HG03064 (cell line): ENCODE results near the gene GLCE.
"Not testable (repeated sequence)": the region's sequence is repeated elsewhere in the genome, so short reads cannot be mapped to it uniquely, and the experiment has no call there.

Experiments
- ATAC-seq: cut with Tn5 transposase; IDR thresholded peaks from one replicate; pipeline ENCODE4 v1.9.1; 2021; ENCODE audit warnings: low read depth; ENCODE audit not compliant: unreplicated experiment

The GLCE gene

DNA sequence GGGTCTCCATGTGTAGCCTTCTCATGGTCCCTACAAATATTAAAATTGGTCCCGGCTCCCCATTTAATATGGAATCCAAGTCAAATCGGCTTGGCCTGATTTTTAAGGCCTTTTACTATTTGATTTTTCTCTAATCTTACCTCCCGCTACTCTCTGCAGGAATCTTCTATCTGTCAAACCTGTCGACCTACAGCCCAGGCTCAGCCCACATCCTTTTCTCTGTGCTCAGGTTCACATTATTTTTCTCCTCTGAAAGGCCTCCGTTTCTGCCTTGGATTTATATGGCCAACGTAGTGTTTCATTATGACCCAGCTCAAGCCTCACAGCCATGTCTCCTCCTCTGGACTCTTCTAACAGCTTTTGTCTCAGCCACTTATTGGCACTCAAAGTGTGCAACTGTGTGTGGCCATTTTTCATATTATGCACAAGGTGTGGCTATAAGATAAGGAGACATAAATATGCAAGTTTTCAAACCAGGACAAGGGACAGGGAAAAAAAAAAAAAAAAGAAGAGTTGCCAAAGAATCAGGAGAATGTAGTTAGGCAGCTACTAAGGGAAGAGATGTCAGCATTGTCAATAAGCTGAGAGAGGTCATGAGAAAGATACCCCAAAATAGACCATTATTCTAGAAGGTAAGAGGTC lies 2.1 kb upstream of the GLCE start:
- ATAC-seq = no peak

DNA sequence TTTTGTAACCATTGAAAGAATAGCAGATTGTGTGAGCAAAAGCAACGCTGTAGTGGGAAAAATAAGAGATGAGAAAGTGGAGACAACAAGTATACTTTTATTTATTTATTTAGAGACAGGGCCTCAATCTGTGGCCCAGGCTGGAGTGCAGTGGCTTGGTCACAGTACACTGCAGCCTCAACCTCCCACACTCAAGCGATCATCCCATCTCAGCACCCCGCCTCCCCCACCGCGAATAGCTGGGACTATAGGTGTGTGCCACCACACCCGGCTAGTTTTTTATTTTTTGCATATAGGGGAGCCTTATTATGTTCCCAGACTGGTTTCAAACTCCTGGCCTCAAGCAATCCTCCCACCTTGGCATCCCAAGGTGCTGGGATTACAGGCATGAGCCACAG lies 1.6 kb upstream of the GLCE start:
- ATAC-seq = no peak

DNA sequence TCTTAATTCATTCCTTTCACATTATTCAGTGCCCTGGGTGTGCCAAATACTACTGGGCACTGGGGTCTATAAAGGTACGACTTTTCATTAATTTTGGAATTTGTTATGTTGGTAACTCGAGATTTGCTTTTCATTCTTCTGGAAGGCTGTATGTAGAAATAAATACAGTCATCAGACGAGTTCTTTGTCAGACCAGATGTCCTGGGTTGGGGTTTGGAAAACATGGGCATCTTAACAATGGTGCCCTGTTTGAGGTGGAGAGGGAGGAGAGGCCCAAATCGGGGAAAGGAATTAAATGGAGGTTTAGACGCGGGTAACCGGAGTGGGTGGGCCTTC lies 662 bp upstream of the GLCE start:
- ATAC-seq = no peak

DNA sequence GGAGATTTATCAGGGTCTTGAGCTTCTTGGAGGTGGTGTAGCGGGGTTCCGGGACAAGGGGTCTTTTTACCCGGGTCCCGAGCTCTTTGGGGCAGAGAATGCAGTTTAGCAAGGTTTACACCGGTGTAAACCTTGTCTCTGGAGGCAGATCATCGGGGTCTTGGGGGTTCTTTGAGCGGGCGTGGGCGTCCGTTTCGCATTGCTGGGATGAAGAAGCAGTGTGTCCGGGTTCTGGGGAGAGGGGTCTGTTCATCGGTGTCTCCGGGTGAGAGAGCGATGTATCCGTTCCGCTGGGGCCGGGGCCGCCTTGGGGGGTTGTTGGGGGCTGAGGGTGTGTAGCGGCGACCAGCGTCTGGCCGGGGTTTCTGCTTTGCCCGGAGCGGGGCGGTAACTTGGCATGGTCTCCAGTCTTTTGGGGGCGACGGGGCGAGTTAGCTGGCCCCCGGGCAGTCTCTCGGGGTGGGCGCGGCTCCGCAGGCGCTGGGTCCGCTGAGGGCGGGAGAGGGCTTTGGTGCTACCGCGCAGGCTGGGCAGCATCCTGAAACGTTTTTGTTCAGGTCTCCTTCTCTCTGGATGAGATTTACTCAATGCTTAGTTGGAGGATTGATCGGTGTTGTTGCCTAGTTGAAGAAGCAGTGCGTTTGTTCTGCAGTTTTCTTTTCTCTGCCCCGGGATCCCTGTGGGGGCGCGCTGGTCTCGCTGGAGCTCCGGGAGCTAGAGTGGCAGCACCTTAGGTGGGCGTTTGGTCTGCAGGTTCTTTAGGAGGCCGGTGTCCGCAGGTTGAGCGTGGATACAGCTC lies 843 bp downstream of the GLCE start:
- no peak for ATAC-seq

DNA sequence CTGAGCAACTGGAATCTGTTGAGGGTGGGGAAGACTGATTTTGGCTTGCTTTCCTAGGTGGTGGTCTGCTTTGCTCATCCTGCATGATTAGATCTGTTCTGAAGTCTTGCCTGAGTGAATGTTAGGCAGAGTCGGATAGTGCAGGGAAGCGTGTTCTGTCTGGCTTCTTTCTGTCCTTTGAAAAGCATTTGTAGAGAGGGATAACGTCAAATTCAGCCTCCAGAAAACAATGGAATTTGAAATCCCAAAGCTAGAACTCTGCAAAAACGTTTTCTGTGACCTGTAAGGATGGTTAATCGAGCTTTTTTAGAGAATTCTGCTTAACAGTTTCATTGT lies 1.4 kb downstream of the GLCE start:
- no peak for ATAC-seq

DNA sequence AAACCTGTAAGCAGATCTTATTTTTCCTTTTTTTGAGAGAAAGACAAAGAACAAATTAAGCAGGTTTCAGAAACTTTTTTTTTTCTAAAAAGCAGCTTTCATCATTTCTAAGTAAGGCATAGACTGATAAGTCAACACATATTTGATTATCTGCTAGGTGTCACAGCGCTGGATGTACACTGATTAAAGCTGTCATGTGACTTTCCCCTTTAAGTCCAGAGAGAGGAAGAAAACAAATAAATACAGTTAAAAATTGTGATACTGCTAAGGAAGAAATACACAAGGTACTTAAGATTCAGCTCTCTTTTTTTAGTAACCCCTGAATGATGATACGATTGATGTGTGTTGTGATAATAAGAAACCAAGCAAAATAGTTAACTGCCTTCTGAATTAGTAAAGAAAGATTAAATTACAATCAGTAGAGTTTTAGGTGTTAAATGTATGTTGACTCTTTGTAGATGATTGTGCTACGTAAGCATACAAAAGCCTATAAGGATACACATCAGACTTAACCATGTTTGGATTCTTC lies 2.8 kb downstream of the GLCE start:
- no peak for ATAC-seq

DNA sequence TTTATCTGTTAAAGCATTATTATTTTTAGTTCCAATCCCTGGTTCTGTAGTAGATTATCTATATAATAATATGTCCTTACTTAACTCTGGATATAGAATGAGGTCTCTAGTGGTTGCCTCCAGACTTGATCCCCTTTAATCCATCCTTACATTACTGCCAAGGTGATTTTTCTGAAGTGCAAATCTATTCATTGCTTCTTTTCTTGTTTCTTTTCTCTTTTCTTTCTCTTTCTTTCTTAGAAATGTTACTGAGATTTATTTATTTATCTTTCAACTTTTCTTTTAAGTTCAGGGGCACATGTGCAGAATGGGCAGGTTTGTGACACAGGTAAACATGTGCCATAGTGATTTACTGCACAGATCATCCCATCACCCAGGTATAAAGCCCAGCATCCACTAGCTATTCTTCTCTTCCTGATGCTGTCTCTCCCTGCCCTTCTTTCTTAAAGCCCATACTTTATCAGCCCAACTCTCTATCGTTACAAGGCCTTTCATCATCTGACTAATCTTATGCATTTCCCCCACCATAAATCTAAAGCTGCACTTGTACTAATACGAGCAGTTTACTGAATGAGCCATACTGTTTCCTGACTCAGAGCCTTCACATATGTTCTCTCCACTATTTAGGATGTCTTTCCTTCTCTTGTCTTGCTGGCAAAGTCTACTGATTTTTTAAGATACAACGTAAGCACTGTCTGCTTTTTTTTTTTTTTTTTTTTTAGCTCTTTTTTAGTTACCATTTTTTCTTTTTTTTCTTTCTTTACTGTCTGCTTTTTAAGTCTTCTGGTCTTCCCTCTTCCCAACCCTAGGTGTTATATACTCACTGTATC lies 4.6 kb downstream of the GLCE start:
- no peak for ATAC-seq

DNA sequence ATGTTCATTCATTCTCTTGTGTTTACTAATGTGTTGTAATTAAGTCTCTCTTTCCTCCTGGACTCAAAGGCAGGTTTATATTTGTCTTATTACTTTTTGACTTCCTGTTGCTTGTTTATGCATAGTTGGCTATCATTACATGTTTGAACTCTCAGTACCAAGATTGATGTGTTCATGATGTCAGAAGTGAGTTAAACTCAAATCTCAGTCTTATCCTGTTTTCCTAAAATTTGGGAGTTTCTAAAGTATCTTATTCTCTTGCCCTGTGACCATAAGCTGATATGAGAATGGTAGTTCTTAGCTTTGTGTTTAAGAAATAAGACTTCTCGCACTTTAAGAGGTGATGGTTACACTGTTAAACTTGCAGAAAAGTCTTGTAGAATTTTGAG lies 5.2 kb downstream of the GLCE start:
- no peak for ATAC-seq

DNA sequence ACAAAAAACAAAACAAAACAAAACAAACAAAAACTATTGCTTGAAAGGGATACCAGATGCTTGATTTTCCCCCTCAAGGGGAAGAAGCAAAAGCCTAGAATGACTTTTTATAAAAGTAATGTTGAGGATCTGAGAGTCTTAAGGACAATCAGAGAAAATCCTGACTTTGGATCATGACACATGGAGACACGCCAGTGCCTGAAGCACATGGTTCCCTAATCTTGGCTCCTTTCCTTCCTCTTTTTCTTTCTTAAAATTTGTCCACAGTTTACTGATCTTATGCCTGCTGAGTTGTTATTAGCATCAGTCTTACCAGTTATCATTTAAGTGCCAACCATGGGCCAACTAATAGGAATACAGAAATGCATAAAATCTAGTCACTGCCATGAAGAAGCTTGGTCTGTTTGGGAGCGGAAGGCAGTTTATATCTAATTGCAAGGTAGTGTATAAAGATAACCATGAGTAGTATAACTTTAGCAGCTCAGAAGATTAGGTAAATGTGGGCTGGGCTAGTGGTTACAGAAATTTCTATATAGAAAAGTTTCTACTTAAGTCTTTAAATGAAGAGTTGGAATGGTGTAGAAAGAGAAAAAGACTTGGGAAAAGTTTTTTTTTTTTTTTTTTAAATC lies 6.9 kb downstream of the GLCE start:
- no peak for ATAC-seq

DNA sequence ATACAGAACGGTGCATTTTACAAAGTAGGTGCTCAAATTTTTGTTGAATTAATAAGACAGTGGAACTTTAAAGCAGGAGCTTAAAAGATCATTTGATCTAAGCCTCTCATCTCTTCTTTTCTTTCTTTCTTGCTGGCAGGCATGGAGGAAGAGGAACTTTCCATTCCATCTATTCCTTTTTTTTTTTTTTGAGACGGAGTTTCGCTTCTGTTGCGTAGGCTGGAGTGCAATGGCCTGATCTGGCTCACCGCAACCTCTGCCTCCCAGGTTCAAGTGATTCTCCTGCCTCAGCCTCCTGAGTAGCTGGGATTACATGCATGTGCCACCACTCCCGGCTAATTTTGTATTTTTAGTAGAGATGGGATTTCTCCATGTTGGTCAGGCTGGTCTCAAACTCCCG lies 7.9 kb downstream of the GLCE start:
- ATAC-seq = not testable (repeated sequence)

DNA sequence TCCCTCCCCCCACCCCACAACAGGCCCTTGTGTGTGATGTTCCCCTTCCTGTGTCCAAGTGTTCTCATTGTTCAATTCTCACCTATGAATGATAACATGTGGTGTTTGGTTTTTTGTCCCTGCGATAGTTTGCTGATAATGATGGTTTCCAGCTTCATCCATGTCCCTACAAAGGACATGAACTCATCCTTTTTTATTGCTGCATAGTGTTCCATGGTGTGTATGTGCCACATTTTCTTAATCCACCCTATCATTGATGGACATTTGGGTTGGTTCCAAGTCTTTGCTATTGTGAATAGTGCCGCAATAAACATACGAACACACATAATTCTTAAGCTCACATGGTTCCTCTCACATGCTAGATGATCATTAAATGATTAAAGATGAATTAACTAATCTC lies 9.1 kb downstream of the GLCE start:
- ATAC-seq = not testable (repeated sequence)

DNA sequence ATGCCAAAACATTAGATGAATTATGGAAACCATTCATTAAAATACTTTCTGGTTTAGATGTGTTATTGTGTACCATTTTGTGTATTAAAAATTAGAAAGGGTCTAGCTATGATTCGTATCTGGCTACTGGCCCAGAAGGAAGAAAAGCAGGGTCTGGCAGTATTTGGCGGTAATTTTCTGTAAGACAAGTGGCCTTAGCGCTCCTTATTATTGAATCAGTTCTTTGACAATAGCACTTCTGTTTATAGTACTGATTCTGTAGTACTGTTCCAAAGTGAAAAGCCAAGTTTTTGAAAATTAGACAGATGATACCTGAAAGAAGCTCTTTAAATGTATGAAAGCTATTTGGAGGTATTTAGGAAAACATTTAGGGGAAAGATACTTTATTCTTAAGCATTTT lies 10.2 kb downstream of the GLCE start:
- no peak for ATAC-seq

DNA sequence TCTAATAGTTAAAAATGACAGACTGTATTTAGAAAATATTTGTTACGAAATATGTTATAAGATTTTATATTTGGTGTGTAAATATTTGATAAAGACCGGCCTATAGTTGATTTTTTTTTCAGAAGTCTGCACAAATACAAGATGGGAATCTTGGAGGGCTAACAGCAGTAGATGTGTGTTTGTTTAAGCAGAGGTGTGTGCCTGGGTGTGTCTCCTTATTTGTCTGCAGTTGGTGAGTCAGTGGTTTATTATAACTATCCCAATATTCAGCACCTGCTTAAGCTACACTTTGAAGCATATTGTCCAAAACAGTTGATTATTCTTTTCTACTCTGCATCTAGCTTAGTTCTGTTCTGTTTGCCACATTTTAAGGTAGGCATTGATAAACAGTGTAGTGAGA lies 12.4 kb downstream of the GLCE start:
- no peak for ATAC-seq

DNA sequence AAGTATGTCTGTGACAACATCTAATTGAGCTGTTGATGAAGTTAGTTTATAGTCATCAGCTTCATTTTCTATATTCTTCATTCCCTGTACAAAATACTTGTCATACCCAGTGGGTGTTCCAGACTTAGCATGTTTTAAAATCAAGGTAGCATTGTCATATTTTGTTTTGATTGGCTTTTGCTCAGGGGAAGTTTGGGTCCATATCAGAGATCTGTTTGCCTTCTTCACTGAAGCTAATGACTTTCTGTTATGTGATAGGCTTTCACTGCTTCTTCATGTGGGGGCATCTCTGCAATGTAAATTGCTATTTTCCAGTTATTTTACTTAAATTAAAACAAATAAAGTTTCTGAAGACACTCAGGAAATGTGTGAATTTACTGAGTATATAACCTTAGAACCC lies 15.1 kb downstream of the GLCE start:
- no peak for ATAC-seq

DNA sequence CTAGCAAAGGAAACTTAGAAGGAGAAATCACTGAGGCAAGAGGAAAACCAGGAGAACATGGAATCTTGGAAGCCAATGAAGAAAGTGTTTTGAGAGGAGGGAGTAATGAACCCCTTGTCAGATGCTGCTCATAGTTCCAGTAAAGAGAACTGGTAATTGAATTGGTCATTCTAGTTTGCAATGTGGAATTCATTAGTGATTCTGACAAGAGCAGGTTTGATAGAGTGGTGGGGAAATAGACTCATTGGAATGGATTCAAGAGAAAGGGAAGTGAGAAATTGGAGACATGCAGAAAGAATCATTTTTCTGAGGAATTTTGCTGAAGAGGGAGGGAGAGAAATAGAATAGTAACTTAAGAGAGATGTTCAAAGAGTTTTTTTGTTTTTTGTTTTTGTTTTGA lies 21.0 kb downstream of the GLCE start:
- no peak for ATAC-seq

DNA sequence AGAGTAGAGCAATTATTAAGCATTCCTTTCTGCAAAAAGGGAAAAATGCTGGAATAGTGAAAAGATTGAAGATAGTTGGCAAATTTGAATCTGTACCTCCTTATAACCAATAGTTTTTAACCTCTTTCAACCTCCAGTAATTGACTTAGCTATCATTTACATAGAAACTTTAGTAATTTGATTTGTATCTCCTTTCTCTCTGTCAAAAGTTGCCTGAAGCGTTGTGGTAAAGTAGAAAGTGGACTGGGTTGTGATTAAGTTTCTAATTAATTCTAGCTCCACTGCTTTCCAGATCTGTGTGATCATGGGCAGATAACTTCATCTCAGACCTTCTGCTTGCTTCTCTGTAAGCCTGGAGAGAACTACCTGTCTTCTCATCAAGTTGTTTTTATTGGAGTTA lies 24.8 kb downstream of the GLCE start:
- ATAC-seq = no peak

DNA sequence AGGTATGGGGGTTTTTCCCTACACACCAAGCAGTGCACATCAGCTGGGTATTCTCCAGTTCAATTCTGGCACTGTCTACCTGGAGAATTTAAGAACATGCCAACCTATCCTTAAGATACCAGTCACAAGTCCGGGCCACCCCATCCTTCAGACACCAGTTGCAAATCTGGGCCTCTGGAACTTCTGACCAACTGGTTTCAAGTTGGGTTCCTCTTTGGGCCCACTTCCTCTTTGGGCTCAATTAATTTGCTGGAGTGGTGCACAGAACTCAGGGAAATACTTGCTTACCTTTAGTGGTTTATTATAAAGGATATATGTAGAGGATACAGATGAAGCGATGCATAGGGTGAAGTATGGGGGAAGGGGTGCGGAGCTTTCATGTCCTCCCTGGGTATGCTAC lies 25.3 kb downstream of the GLCE start:
- ATAC-seq = no peak

DNA sequence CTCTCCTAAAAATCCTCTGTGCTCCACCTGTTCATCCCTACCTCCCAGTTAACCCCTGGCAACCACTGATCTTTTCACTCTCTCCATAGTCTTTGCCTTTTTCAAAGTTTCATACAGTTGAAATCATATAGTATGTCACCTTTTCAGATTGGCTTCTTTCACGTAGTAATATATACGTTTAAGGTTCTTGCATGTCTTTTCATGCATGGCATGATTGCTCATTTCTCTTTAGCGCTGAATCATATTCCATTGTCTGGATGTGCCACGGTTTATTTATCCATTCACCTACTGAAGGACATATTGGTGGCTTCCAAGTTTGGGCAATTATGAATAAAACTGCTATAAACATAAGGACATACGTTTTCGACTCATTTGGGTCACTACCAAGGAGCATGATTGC lies 28.7 kb downstream of the GLCE start:
- ATAC-seq = no peak

DNA sequence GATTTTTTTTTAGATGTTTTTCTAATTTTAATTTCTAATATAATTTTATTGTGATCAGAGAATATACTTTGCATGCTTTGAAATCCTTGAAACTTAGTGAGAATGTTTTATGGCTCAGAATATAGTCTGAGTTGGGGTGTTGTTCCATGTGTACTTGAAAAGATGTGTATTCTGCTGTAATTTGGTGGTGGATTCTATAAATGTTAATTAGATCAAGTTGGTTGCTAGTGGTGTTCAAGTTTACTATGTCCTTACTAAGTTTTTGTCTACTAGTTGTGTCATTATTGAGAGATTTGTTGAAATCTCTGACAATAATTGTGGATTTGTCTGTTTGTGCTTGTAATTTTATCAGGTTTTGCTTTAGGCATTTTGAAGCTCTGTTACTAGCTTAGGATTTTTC lies 29.7 kb downstream of the GLCE start:
- ATAC-seq = no peak

DNA sequence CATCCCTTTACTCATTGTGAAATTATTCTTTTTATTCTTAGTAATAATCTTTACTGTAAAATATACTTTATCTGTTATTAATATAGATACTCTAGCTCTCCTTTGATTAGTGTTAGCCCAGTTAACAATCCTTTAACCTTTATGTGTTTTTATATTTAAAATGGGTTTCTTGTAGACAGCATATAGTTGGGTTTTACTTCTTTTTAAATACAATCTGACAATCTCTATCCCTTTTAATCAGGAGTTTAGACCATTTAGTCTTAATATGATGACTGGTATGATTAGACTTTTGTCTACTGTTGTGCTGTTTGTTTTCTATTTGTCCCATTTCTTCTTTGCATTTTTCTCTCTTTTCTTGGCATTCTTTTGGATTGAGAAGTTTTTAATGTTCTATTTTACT lies 30.1 kb downstream of the GLCE start:
- no peak for ATAC-seq
